ENCODE results near the gene MAPK8IP2.

The MAPK8IP2 gene

GRCh38 chr22:50605002-50605612, 4.5 kb downstream of the MAPK8IP2 start:
- Histone ChIP-seq H3K4me1 (ENCODE audit: control insufficient read depth, insufficient read depth, low read length) (0 out of 2 replicates have a peak, but pooled peaks cover 3% of the 10 kb centered on the region), H3K4me3 (ENCODE audit: low read depth, low read length) (no peak overlapping the region), H3K9me3 (ENCODE audit: control insufficient read depth, insufficient read depth, low read depth, low read length) (no peaks in the 10 kb centered on the region), H3K27ac (ENCODE audit: extremely low read depth, low read depth, low read length) (no peak overlapping the region), H3K36me3 (ENCODE audit: control insufficient read depth in 2 of 2, insufficient read depth in 1 of 2, low read length in 2 of 2) (peaks cover 0 to 69% of the 10 kb centered on the region in 2 experiments; a peak in 1 of 3 replicates)
- ChIA-PET CTCF (interaction anchor here (0.6 kb wide), 1 partner anchor 160 kb away, joined by 3 read pairs; no protein-coding TSS in a partner anchor), POLR2A (no interaction called here)
- TF ChIP-seq ZNF513 (tag by site-specific recombination; IDR thresholded peaks at IDR 0.05): no peak
- TF ChIP-seq HOXA7 (CRISPR knock-in tag; IDR thresholded peaks at IDR 0.05; ENCODE audit: borderline replicate concordance): no peak
- TF ChIP-seq PRDM1 (tag by site-specific recombination; IDR thresholded peaks at IDR 0.05): no peak
- no peak for TF ChIP-seq WT1 (tag by site-specific recombination; IDR thresholded peaks at IDR 0.05)
- no peak for TF ChIP-seq REPIN1 (tag by site-specific recombination; IDR thresholded peaks at IDR 0.05; ENCODE audit: low read depth)
- TF ChIP-seq ZNF23 (tag by site-specific recombination; IDR thresholded peaks at IDR 0.05; ENCODE audit: borderline replicate concordance): no peak
- no peak for TF ChIP-seq MEIS1 (CRISPR knock-in tag; IDR thresholded peaks at IDR 0.05; ENCODE audit: borderline replicate concordance)
- TF ChIP-seq ZNF701 (tag by site-specific recombination; IDR thresholded peaks at IDR 0.05): no peak
- no peak for TF ChIP-seq ZNF664 (tag by site-specific recombination; IDR thresholded peaks at IDR 0.05)
- no peak for TF ChIP-seq ZNF223 (tag by site-specific recombination; IDR thresholded peaks at IDR 0.05)
- TF ChIP-seq ZFP69B (tag by site-specific recombination; IDR thresholded peaks at IDR 0.05): no peak
- no peak for TF ChIP-seq ZNF114 (tag by site-specific recombination; IDR thresholded peaks at IDR 0.05)
- no peak for TF ChIP-seq GLIS2 (tag by site-specific recombination; IDR thresholded peaks at IDR 0.05)
- TF ChIP-seq ZNF544 (tag by site-specific recombination; IDR thresholded peaks at IDR 0.05): no peak
- TF ChIP-seq ZSCAN30 (tag by site-specific recombination; IDR thresholded peaks at IDR 0.05): no peak
- no peak for TF ChIP-seq ZBTB6 (tag by site-specific recombination; IDR thresholded peaks at IDR 0.05)
- no peak for TF ChIP-seq ZNF221 (tag by site-specific recombination; IDR thresholded peaks at IDR 0.05; ENCODE audit: borderline replicate concordance)
- no peak for TF ChIP-seq ZNF133 (tag by site-specific recombination; IDR thresholded peaks at IDR 0.05)

- TF ChIP-seq HIC1 (tag by site-specific recombination; IDR thresholded peaks at IDR 0.05): 0 out of 2 replicates have a peak, but pooled peaks have one; percentile 28
- TF ChIP-seq, protein P1, sequence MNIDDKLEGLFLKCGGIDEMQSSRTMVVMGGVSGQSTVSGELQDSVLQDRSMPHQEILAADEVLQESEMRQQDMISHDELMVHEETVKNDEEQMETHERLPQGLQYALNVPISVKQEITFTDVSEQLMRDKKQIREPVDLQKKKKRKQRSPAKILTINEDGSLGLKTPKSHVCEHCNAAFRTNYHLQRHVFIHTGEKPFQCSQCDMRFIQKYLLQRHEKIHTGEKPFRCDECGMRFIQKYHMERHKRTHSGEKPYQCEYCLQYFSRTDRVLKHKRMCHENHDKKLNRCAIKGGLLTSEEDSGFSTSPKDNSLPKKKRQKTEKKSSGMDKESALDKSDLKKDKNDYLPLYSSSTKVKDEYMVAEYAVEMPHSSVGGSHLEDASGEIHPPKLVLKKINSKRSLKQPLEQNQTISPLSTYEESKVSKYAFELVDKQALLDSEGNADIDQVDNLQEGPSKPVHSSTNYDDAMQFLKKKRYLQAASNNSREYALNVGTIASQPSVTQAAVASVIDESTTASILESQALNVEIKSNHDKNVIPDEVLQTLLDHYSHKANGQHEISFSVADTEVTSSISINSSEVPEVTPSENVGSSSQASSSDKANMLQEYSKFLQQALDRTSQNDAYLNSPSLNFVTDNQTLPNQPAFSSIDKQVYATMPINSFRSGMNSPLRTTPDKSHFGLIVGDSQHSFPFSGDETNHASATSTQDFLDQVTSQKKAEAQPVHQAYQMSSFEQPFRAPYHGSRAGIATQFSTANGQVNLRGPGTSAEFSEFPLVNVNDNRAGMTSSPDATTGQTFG (tag by site-specific recombination; IDR thresholded peaks at IDR 0.05; ENCODE audit: borderline replicate concordance): no peak
- Histone ChIP-seq H3K9me3 (ENCODE audit: control insufficient read depth, insufficient read depth, low read depth, low read length) (no peaks in the 10 kb centered on the region), H3K36me3 (ENCODE audit: control insufficient read depth in 2 of 2, insufficient read depth in 1 of 2, low read length in 2 of 2) (peaks cover 0 to 75% of the 10 kb centered on the region in 2 experiments; a peak in 1 of 3 replicates), H3K4me3 (ENCODE audit: low read depth, low read length) (no peak overlapping the region), H3K27ac (ENCODE audit: extremely low read depth, low read depth, low read length) (no peak overlapping the region), H3K4me1 (ENCODE audit: control insufficient read depth, insufficient read depth, low read length) (0 out of 2 replicates have a peak, but pooled peaks cover 3% of the 10 kb centered on the region)
- CTCF ChIA-PET: interaction anchor here (0.6 to 1.9 kb wide), 2 partner anchors 43 to 161 kb away, joined by 3 to 5 read pairs; partner anchors contain the start of gene SYCE3
- POLR2A ChIA-PET: no interaction called here
Measured at GRCh38 chr22:50605613-50606074, 5.1 kb downstream of the MAPK8IP2 start.
